Measurements from ENCODE around the gene TTC38.
A peak's percentile ranks its signal among the peaks of the same experiment; 100 is the strongest.

TTC38 gene

DNA sequence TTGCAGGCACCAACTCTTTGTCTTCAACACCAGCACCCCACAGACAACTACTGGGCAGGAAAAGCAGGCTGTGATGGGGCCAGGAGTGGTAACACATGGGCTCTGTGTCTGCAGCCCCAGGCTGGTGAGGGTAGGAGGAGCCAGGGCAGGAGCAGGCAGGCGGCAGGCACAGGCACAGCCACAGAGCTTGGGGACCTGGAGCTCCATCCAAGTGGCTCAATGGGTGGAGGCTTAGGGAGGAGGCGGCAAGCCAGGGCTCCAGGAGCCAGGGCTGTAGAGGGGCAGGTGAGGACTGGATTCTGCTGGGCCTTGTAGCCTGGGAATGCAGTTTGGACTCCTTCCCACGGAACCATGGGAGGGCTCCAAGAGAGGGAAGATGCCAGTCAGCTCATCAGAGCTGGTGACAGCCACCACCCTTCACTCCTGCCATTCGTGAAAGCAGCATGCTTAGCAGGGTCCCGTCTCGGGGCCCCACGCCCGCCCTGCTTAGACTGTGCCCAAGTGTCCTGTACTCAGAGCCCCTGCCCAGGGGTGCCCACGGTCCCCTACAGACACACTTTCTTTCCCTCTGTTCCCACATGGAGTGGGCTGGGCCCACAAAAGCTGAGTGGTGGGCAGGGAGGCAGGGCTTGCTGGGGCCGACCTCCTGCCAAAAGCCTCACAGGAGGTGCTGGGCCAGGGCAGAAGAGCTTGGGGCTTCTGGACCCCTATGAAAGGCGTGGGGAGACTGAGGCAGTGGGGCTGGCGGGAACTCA, 12.4 kb downstream of the TTC38 start:
- DNase-seq, result no peak

- DNase-seq, result no peak
These were observed 13.3 kb downstream of the TTC38 start for GRCh38 chr22:46280999-46281623.

DNA sequence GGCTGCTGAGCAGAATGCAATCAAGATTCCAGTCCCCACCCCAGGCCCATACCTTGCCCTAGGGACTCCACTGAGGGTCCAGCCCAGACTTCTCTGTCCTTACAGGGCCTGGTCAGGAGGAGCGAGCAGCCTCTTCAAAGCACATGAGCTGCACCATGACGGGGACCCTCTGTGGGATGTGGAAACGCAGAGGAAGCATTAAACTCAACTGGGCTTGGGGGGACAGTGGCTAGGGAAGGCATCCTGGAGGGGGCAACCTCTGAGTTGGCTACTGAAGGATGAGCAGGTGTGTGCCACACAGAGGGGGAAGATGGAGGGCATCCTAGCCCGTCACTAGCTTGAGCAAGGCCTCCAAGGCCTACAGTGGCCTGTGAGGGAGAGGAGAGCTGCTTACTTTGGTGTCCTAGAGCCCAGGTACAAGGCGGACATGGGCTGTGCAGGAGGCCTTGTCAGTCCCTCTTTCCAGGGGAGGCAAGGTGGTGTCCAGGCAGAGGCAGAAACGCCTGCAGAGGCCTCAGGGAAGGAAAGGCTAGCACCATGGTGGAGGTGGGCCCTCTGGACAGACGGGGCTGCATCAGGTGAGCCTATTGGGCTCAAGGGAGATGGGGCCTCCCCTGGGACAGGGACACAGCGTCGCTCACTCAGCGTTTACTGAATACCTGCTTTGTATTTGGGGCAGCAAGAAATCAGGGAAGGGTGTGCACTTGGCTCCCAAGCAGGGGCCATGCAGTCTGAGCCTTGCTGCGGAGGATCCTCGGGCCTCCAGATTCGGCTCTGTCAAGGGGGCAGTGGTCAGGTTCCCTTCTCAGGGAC, 14.3 kb downstream of the TTC38 start:
- DNase-seq, result no peak

DNA sequence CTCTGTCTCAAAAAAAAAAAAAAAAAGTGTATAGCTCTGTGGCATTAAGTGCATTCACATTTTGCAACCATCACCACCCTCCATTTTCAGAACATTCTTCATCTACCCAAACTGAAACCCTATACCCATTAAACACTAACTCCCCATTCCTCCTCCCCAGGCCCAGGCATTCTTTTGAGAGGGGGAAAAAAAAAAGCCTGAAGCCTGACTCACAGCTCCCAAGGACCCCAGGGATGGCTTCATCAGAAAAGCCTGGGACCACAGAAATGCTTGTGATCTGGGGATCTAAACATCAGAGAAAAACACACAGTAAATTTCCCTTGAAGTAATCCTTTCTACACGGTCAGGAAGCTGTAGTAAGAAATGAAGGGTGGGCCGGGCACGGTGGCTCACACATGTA, 18.2 kb downstream of the TTC38 start:
- DNase-seq, result no peak

GRCh38 chr22:46286941-46287872, 19.4 kb downstream of the TTC38 start:
- no peak for DNase-seq

- peak; percentile 67 for DNase-seq
These were observed 20.3 kb downstream of the TTC38 start for GRCh38 chr22:46287873-46288751.

GRCh38 chr22:46288846-46289243, 21.0 kb downstream of the TTC38 start:
- no peak for DNase-seq

DNA sequence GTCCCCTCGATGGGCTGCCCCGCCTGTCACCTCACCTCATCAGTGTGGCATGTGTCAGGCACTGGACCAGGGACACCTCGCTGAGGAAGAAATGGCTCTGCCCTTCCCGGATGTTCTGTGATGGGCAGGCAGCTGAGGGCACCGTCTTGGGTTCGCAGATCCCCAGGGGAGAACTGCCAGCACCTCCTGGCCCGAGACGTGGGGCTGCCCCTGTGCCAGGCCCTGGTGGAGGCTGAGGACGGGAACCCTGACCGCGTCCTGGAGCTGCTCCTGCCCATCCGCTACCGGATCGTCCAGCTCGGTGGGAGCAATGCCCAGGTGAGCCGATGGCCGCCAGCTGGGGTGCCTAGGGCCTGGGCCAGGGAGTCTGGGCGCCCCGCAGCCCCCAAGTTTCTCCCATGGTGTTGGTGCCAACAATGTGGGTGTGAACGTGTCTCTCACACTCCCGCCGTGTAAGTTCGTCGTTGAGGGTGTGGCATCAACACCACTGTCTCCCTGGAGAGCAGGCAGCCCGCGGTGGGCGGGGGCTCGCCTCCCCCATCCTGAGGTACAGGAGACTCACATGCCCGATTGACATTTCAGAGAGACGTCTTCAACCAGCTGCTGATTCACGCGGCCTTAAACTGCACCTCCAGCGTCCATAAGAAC, 21.6 kb downstream of the TTC38 start:
- DNase-seq, result no peak

DNA sequence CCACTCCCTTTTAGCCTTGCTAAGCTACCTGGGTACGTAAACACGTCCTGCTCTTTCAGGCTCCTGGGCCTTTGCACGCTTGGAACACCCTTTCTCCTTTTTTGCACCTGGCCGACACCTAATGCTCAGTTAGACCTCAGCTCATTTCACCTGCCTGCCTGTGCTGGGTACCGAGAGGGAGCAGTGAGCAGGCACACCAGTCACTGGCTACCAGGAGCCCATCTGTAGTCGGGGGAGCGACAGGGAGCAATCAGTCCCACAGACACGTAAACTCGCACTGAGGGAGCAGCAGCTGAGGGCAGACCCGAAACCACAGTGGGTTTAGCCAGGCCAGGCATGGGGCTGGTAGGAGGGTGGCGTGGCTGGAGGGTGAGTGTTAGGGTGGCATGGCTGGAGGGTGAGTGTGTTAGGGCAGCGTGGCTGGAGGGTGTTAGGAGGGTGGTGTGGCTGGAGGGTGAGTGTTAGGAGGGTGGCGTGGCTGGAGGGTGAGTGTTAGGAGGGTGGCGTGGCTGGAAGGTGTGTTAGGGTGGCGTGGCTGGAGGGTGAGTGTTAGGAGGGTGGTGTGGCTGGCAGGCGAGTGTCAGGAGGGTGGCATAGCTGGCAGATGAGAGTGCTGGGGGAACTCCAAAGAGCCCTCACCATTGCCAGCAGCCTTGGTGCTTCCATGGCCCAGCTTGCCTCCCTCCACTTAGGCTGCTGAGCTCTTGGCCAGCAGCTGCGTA, 22.5 kb downstream of the TTC38 start:
- DNase-seq, result no peak

DNA sequence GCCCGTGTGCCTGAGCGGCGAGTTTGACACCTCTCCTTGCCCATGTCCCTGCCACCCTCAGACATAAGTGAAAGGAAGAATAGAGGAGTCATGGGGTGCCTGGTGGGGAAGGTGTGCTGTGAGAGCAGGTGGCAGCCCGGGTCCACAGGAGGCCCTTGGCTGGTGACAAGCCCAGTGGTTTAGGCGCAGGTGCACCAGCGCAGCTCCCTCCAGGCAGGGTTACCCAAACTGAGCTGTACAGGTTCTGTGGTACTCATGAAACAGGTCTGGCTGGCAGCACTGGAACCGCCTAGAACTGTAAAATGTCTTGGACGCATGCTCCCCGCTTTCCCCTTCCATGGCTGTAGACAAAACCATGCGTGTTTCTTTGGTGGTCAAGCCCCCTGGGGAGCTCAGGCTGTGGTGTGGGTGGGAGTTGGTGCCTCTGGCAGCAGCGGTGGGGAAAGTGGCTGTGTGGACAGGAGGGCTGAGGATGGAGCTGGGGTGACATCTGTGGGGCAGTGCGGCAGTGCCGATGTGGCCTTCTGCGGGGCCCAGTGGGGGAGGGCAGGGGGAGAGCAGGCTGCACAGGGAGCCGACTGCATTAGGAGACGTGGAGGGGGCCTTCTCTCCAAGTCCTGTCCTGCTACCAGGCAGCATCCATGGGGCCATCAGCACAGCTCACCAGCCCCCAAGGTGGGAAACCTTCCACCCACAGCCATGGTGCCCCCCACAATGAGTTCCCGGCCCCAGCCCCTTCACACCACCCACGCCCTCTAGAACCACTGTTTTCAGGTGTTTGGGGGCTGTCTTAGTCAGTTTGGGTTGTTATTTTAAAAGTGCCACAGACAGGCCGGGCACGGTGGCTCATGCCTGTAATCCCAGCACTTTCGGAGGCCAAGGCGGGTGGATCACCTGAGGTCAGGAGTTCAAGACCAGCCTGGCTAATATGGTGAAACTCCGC, 23.3 kb downstream of the TTC38 start:
- DNase-seq, result no peak

GRCh38 chr22:46292173-46292572, 24.4 kb downstream of the TTC38 start:
- no peak for DNase-seq

GRCh38 chr22:46292732-46293131, 24.9 kb downstream of the TTC38 start:
- DNase-seq, result no peak

GRCh38 chr22:46293577-46294260, 25.9 kb downstream of the TTC38 start:
- no peak for DNase-seq

DNA sequence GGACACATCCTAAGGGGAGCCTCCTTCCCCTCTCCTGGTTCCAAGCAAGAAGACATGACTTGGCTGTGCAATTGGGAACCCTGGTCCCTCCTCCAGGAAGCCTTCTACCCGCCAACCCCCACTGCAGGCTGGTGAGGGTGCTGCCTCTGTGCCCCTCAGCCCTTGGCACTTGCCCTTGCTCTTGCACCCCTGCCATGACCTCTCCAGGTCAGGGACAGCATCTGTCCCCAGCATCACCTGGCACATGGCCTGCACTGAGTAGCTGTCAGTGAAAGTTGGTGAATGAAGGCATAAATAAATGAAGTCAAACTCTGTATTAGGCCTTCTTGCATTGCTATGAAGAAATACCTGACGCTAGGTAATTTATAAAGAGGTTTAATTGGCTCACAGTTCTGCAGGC, 27.0 kb downstream of the TTC38 start:
- DNase-seq, result no peak

GRCh38 chr22:46295277-46295971, 27.6 kb downstream of the TTC38 start:
- DNase-seq, result no peak

DNA sequence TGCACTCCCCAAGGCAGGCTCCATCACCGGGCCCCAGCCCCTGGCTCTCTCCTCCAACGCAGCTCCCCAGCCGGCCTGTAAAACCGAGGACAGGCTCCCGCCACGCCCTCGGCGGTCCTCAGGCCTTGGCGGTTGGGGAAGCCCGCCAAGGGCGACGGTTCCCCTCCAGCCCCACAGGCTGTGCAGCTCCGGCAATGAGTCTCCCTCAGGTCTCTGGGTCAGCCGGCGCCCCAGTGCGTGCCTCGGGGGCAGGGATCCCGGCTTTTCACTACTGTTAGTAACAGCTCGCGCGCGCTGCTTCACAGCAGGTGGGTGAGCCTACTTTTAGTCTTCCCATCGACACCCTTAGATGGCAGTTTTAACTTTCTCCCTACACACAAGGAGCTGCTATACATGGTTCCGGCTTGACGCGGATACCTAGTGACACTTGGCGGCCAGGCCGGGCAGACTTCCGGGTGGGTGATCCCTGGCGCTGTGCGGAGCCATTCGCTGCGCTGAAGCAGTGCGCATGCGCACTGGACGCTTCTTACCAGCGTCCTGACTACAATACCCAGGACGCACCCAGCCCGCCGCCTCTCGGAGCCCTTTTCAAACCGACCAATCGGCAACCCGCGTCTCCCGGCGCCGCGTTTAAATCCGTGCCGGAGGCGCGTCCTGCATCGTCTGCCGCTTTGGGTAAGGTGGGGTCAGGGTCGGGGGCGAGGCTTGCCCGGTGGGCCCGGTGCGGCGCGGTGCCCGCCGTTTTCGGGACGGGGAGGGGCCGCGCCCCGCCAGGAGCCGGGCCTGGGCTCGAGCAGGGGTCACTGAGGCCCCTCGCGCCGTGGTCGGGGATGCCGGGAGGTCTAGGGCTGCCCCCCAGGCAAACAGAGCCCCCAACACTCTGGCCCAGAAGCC, 28.7 kb downstream of the TTC38 start, which contains the start of gene GTSE1:
Gene GTSE1 (plus strand): TSS at position 614 of the 894 bp plus-strand sequence. CDS start 531 bp downstream, outside the sequence.
- DNase-seq, result peak; percentile 99
